Ishikawa (cell line): Measurements from ENCODE around the gene ABCG1.

ENCODE experiments used
- CEBPB ChIP-seq: IDR thresholded peaks from 2 replicates; pipeline ENCODE4 v1.6.1; 2012
- CREB1 ChIP-seq: IDR thresholded peaks from 2 replicates; pipeline ENCODE4 v1.6.1; 2012; ENCODE audit warnings: low read depth
- EP300 ChIP-seq: IDR thresholded peaks from 2 replicates; pipeline ENCODE4 v1.6.1; 2012; ENCODE audit warnings: borderline replicate concordance
- FOXM1 ChIP-seq: IDR thresholded peaks from 2 replicates; pipeline ENCODE4 v1.6.1; 2012; ENCODE audit warnings: low read depth, borderline replicate concordance
- NFIC ChIP-seq: IDR thresholded peaks from 2 replicates; pipeline ENCODE4 v1.6.1; 2012
- RAD21 ChIP-seq: IDR thresholded peaks from 2 replicates; pipeline ENCODE4 v1.6.1; 2012; ENCODE audit warnings: low read depth
- REST ChIP-seq: IDR thresholded peaks from 2 replicates; pipeline ENCODE4 v1.6.1; 2012; ENCODE audit warnings: low read depth, mild to moderate bottlenecking
- TCF12 ChIP-seq: IDR thresholded peaks from 2 replicates; pipeline ENCODE4 v1.6.1; 2012; ENCODE audit warnings: low read depth
- TEAD4 ChIP-seq: IDR thresholded peaks from 2 replicates; pipeline ENCODE4 v1.6.1; 2012
- USF1 ChIP-seq: IDR thresholded peaks from 2 replicates; pipeline ENCODE4 v1.6.1; 2012
- YY1 ChIP-seq: IDR thresholded peaks from 2 replicates; pipeline ENCODE4 v1.6.1; 2012; ENCODE audit warnings: low read depth
- ZBTB7A ChIP-seq: IDR thresholded peaks from 2 replicates; pipeline ENCODE4 v1.6.1; 2012; ENCODE audit warnings: low read depth
- TF ChIP-seq, protein P1 (sequence below): IDR thresholded peaks from 2 replicates; pipeline ENCODE4 v1.6.1; 2012

GRCh38 chr21:42297377-42297776, 78.4 kb downstream of the ABCG1 start:
- TF ChIP-seq ZBTB7A (no peak), TEAD4 (no peak), FOXM1 (no peak), RAD21 (no peak), CREB1 (no peak), YY1 (no peak), EP300 (no peak), CEBPB (no peak), USF1 (no peak), REST (no peak), TCF12 (no peak), NFIC (no peak)
- TF ChIP-seq, protein P1, sequence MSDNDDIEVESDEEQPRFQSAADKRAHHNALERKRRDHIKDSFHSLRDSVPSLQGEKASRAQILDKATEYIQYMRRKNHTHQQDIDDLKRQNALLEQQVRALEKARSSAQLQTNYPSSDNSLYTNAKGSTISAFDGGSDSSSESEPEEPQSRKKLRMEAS, result no peak
